Measurements from ENCODE around the gene NRN1L. TPM values are rescaled to one million over a fixed set of nuclear protein-coding genes. Genes with fewer than 3 reads are reported as not detected.
"Not testable (repeated sequence)": the region's sequence is repeated elsewhere in the genome, so short reads cannot be mapped to it uniquely, and the experiment has no call there.

NRN1L gene
- total and polyA plus RNA-seq, 2 donors (not counting 1 experiment from before 2014, with no cell fraction given): 0.10 to 0.17 TPM

- H2AFZ ChIP-seq (ENCODE audit: low read length): no peak overlapping the region
- H3K27ac ChIP-seq (ENCODE audit: insufficient read depth, low read length): peak overlapping the region; percentile 64
- peaks cover 34% of the 10 kb centered on the region for H3K4me1 ChIP-seq (ENCODE audit: control insufficient read depth, extremely low read depth, insufficient read depth, low read length)
- H3K9me3 ChIP-seq (ENCODE audit: control insufficient read depth, insufficient read depth, low read depth, low read length): no peaks in the 10 kb centered on the region
- TF ChIP-seq CTCF (conservative IDR thresholded peaks at IDR 0.05 in 1 of 2, IDR thresholded peaks at IDR 0.05 in 1 of 2; ENCODE audit: low read depth in 1 of 2, low read length in 2 of 2): no peak
- TF ChIP-seq EZH2 (IDR thresholded peaks at IDR 0.05; ENCODE audit: low read length, missing control alignments): no peak
- H4K20me1 ChIP-seq (ENCODE audit: control insufficient read depth, extremely low read depth, insufficient read depth, low read length): peaks cover 3% of the 10 kb centered on the region
- peaks cover 68% of the 10 kb centered on the region for H3K79me2 ChIP-seq (ENCODE audit: control insufficient read depth, insufficient read depth, low read length)
- H3K4me3 ChIP-seq (replicated peaks in 1 of 4; ENCODE audit: control extremely low read depth in 1 of 4, insufficient read depth in 1 of 4, low read depth in 3 of 4, low read length in 4 of 4): no peak overlapping the region
- peak overlapping the region; percentile 41 for H3K9ac ChIP-seq (ENCODE audit: insufficient read depth, low read length)
- DNase-seq (ENCODE audit: low read depth in 2 of 2): peak in 1 of 2 donors; percentile 68
- peaks cover 14% of the 10 kb centered on the region for H3K36me3 ChIP-seq (ENCODE audit: control insufficient read depth, insufficient read depth, low read length)
- H3K27me3 ChIP-seq (ENCODE audit: control insufficient read depth, insufficient read depth, low read length): no peaks in the 10 kb centered on the region
- peak overlapping the region; percentile 30 for H3K4me2 ChIP-seq (ENCODE audit: extremely low read depth, insufficient read depth, low read length)
Measured at GRCh38 chr16:67862623-67863583, 21.8 kb upstream of the NRN1L start.

GRCh38 chr16:67864044-67864443, 20.6 kb upstream of the NRN1L start:
- H3K9ac ChIP-seq (ENCODE audit: insufficient read depth, low read length); H4K20me1 ChIP-seq (ENCODE audit: control insufficient read depth, extremely low read depth, insufficient read depth, low read length): not testable (repeated sequence)

GRCh38 chr16:67864594-67864993, 20.1 kb upstream of the NRN1L start:
- Histone ChIP-seq H3K9me3 (ENCODE audit: control insufficient read depth, insufficient read depth, low read depth, low read length) (no peaks in the 10 kb centered on the region), H4K20me1 (ENCODE audit: control insufficient read depth, extremely low read depth, insufficient read depth, low read length) (peaks cover 3% of the 10 kb centered on the region), H2AFZ (ENCODE audit: low read length) (no peak overlapping the region), H3K9ac (ENCODE audit: insufficient read depth, low read length) (no peak overlapping the region), H3K27ac (ENCODE audit: insufficient read depth, low read length) (no peak overlapping the region), H3K79me2 (ENCODE audit: control insufficient read depth, insufficient read depth, low read length) (peaks cover 52% of the 10 kb centered on the region), H3K4me3 (replicated peaks in 1 of 4; ENCODE audit: control extremely low read depth in 1 of 4, insufficient read depth in 1 of 4, low read depth in 3 of 4, low read length in 4 of 4) (no peak overlapping the region), H3K4me1 (ENCODE audit: control insufficient read depth, extremely low read depth, insufficient read depth, low read length) (peaks cover 30% of the 10 kb centered on the region), H3K4me2 (ENCODE audit: extremely low read depth, insufficient read depth, low read length) (no peak overlapping the region), H3K27me3 (ENCODE audit: control insufficient read depth, insufficient read depth, low read length) (no peaks in the 10 kb centered on the region), H3K36me3 (ENCODE audit: control insufficient read depth, insufficient read depth, low read length) (peaks cover 20% of the 10 kb centered on the region)
- TF ChIP-seq CTCF (conservative IDR thresholded peaks at IDR 0.05 in 1 of 2, IDR thresholded peaks at IDR 0.05 in 1 of 2; ENCODE audit: low read depth in 1 of 2, low read length in 2 of 2) (no peak), EZH2 (IDR thresholded peaks at IDR 0.05; ENCODE audit: low read length, missing control alignments) (no peak)
- DNase-seq (ENCODE audit: low read depth in 2 of 2): no peak

More at GRCh38 chr16:67864044-67864443, 20.6 kb upstream of the NRN1L start:
- H3K4me3 ChIP-seq (replicated peaks in 1 of 4; ENCODE audit: control extremely low read depth in 1 of 4, insufficient read depth in 1 of 4, low read depth in 3 of 4, low read length in 4 of 4); H3K27me3 ChIP-seq (ENCODE audit: control insufficient read depth, insufficient read depth, low read length); H2AFZ ChIP-seq (ENCODE audit: low read length); H3K4me2 ChIP-seq (ENCODE audit: extremely low read depth, insufficient read depth, low read length); DNase-seq (ENCODE audit: low read depth in 2 of 2); H3K9me3 ChIP-seq (ENCODE audit: control insufficient read depth, insufficient read depth, low read depth, low read length): not testable (repeated sequence)
- peaks cover 58% of the 10 kb centered on the region for H3K79me2 ChIP-seq (ENCODE audit: control insufficient read depth, insufficient read depth, low read length)
- H3K27ac ChIP-seq (ENCODE audit: insufficient read depth, low read length): peak overlapping the region; percentile 64
- peaks cover 30% of the 10 kb centered on the region for H3K4me1 ChIP-seq (ENCODE audit: control insufficient read depth, extremely low read depth, insufficient read depth, low read length)
- peaks cover 20% of the 10 kb centered on the region for H3K36me3 ChIP-seq (ENCODE audit: control insufficient read depth, insufficient read depth, low read length)
